A549 (cell line): ENCODE results near the gene NT5E. TPM values are rescaled to one million over a fixed set of nuclear protein-coding genes. Genes with fewer than 3 reads are reported as not detected.

Source experiments
- ATAC-seq, 2 experiments: fragments of 200-7000 bp in 1 of 2; fragments of >200 bp in 1 of 2; cut with Nextera tagmentation in 1 of 2; cut with Tn5 transposase in 1 of 2; 3 replicates each; pipeline versions ENCODE4 v1.8.0 to v1.9.1; 2018 to 2020; ENCODE audit warnings: mild to moderate bottlenecking in 1 of 2, moderate library complexity in 1 of 2
- CTCF ChIA-PET: fragments of 300-600 bp; sonication (Branson Sonifier 250); formaldehyde crosslinking; extraction: SDS; loops from one replicate; lab custom pipeline; 2021; ENCODE audit warnings: antibody characterized with exemption, inconsistent platforms; lab: Yijun Ruan, JAX
- POLR2A ChIA-PET: fragments of 350-600 bp; formaldehyde crosslinking; extraction: SDS; loops from one replicate; lab custom pipeline; 2021; ENCODE audit warnings: antibody characterized with exemption, inconsistent platforms; lab: Yijun Ruan, JAX
- DNase-seq, 2 experiments: peaks; one replicate each; pipeline versions ENCODE4 v3.0.0 to v3.0.0-alpha.2; 2011 to 2016; ENCODE audit warnings: low read depth in 1 of 2, low spot score in 1 of 2
- FAIRE-seq: peaks from 2 replicates; lab custom pipeline; 2011; peaks lifted over from hg19 to GRCh38; lab: Jason Lieb, UNC
- H3K27ac ChIP-seq, 2 experiments: fragments of >200 bp; sonication (Bioruptor Twin); formaldehyde crosslinking; 3 replicates each; pipeline ENCODE4 v1.5.1; 2016 to 2017
- H3K4me1 ChIP-seq: fragments of >200 bp; sonication (Bioruptor Twin); formaldehyde crosslinking; 3 replicates; pipeline ENCODE4 v1.6.1; 2016
- H3K4me2 ChIP-seq: fragments of >200 bp; sonication (Bioruptor Twin); formaldehyde crosslinking; 3 replicates; pipeline ENCODE4 v1.6.1; 2016
- H3K4me3 ChIP-seq: fragments of >200 bp; sonication (Bioruptor Twin); formaldehyde crosslinking; 3 replicates; pipeline ENCODE4 v1.5.1; 2016
- H3K9me3 ChIP-seq: fragments of >200 bp; sonication (Bioruptor Twin); formaldehyde crosslinking; 3 replicates; pipeline ENCODE4 v1.6.1; 2016
- BHLHE40 ChIP-seq: IDR thresholded peaks from 2 replicates; pipeline ENCODE4 v1.6.1; 2012; ENCODE audit warnings: low read depth, low read length, inconsistent platforms
- CBX2 ChIP-seq: fragments of 200-600 bp; sonication (generic); IDR thresholded peaks from 2 replicates; pipeline ENCODE4 v1.6.1; 2016; ENCODE audit warnings: low read depth, mild to moderate bottlenecking, borderline replicate concordance
- CBX8 ChIP-seq: fragments of 200-600 bp; sonication (generic); IDR thresholded peaks from 2 replicates; pipeline ENCODE4 v1.6.1; 2016
- CEBPB ChIP-seq, 2 experiments: fragments of >200 bp in 1 of 2; sonication (Bioruptor Twin) in 1 of 2; formaldehyde crosslinking in 1 of 2; IDR thresholded peaks; 2 replicates each; pipeline ENCODE4 v1.6.1; 2012 to 2016
- CHD4 ChIP-seq: fragments of 200-600 bp; sonication (generic); IDR thresholded peaks from 2 replicates; pipeline ENCODE4 v1.6.1; 2016; ENCODE audit warnings: antibody characterized with exemption, mild to moderate bottlenecking, borderline replicate concordance
- EHMT2 ChIP-seq: fragments of 200-600 bp; sonication (generic); IDR thresholded peaks from 2 replicates; pipeline ENCODE4 v1.6.1; 2016; ENCODE audit warnings: antibody characterized with exemption, low read depth, mild to moderate bottlenecking, moderate library complexity
- ELK1 ChIP-seq: fragments of 150-350 bp; IDR thresholded peaks from 2 replicates; pipeline ENCODE4 v1.6.1; 2014; ENCODE audit warnings: low read depth, mild to moderate bottlenecking, low read length
- EP300 ChIP-seq, 2 experiments: fragments of >200 bp; sonication (Bioruptor Twin); formaldehyde crosslinking; IDR thresholded peaks; 2 replicates in 1 of 2; 3 replicates in 1 of 2; pipeline ENCODE4 v1.6.1; 2016 to 2017
- FOSL2 ChIP-seq, 2 experiments: fragments of 450-650 bp in 1 of 2; fragments of >200 bp in 1 of 2; sonication (Bioruptor Twin) in 1 of 2; formaldehyde crosslinking; IDR thresholded peaks; 2 replicates each; pipeline versions ENCODE4 v1.5.0 to v1.6.1; 2016 to 2020; ENCODE audit warnings: mild to moderate bottlenecking in 1 of 2, moderate library complexity in 1 of 2
- FOXS1 ChIP-seq: fragments of 250-450 bp; sonication (Bioruptor Pico); IDR thresholded peaks from 2 replicates; pipeline ENCODE4 v1.5.0; 2020; ENCODE audit warnings: mild to moderate bottlenecking, moderate library complexity
- GATA3 ChIP-seq: IDR thresholded peaks from 2 replicates; pipeline ENCODE4 v1.6.1; 2012; ENCODE audit warnings: borderline replicate concordance
- HDAC2 ChIP-seq: fragments of 200-600 bp; sonication (generic); IDR thresholded peaks from 2 replicates; pipeline ENCODE4 v1.6.1; 2016
- HMGXB4 ChIP-seq: fragments of 250-450 bp; sonication (Bioruptor Pico); IDR thresholded peaks from 2 replicates; pipeline ENCODE4 v1.5.0; 2021; ENCODE audit warnings: mild to moderate bottlenecking, moderate library complexity, borderline replicate concordance
- HOXA7 ChIP-seq: fragments of 250-450 bp; sonication (Bioruptor Pico); IDR thresholded peaks from 2 replicates; pipeline ENCODE4 v1.5.0; 2020; ENCODE audit warnings: mild to moderate bottlenecking, moderate library complexity
- JUN ChIP-seq, 2 experiments: fragments of >200 bp; sonication (Bioruptor Twin); formaldehyde crosslinking; IDR thresholded peaks; 2 replicates in 1 of 2; 3 replicates in 1 of 2; pipeline ENCODE4 v1.6.1; 2016 to 2017
- JUNB ChIP-seq: fragments of >200 bp; sonication (Bioruptor Twin); formaldehyde crosslinking; IDR thresholded peaks from 2 replicates; pipeline ENCODE4 v1.6.1; 2016
- KDM1A ChIP-seq: fragments of 200-600 bp; sonication (generic); IDR thresholded peaks from 2 replicates; pipeline ENCODE4 v1.6.1; 2016; ENCODE audit warnings: low read depth, mild to moderate bottlenecking
- MAFK ChIP-seq: fragments of 450-650 bp; IDR thresholded peaks from 2 replicates; pipeline ENCODE4 v1.6.1; 2014; ENCODE audit not compliant: partially characterized antibody
- NFE2L2 ChIP-seq: fragments of 150-350 bp; conservative IDR thresholded peaks from 2 replicates; pipeline ENCODE4 v1.6.1; 2014; ENCODE audit warnings: low read length
- PHF8 ChIP-seq: fragments of 200-600 bp; sonication (generic); IDR thresholded peaks from 2 replicates; pipeline ENCODE4 v1.6.1; 2016; ENCODE audit warnings: low read depth, mild to moderate bottlenecking, antibody characterized with exemption, moderate library complexity, borderline replicate concordance
- POLR2A ChIP-seq: IDR thresholded peaks from 2 replicates; pipeline ENCODE4 v1.6.1; 2012; ENCODE audit warnings: mild to moderate bottlenecking, low read length
- RARB ChIP-seq: fragments of 250-450 bp; sonication (Bioruptor Pico); IDR thresholded peaks from 2 replicates; pipeline ENCODE4 v1.8.0; 2021; ENCODE audit warnings: mild to moderate bottlenecking, moderate library complexity
- RCOR1 ChIP-seq: fragments of 150-350 bp; IDR thresholded peaks from 2 replicates; pipeline ENCODE4 v1.6.1; 2014; ENCODE audit warnings: antibody characterized with exemption, low read length, low read depth
- RFX5 ChIP-seq: fragments of 450-650 bp; IDR thresholded peaks from 2 replicates; pipeline ENCODE4 v1.7.1; 2014; ENCODE audit warnings: antibody characterized with exemption, mild to moderate bottlenecking, moderate library complexity
- SREBF2 ChIP-seq: fragments of 450-650 bp; IDR thresholded peaks from 2 replicates; pipeline ENCODE4 v1.6.1; 2014; ENCODE audit warnings: mild to moderate bottlenecking, moderate library complexity
- TFCP2L1 ChIP-seq: fragments of 250-450 bp; sonication (Bioruptor Pico); IDR thresholded peaks from 2 replicates; pipeline ENCODE4 v1.5.0; 2021; ENCODE audit warnings: mild to moderate bottlenecking
- USF2 ChIP-seq: fragments of 450-650 bp; IDR thresholded peaks from 2 replicates; pipeline ENCODE4 v1.6.1; 2014; ENCODE audit warnings: antibody characterized with exemption
- ZC3H11A ChIP-seq: fragments of 450-650 bp; IDR thresholded peaks from 2 replicates; pipeline ENCODE4 v1.6.1; 2014; ENCODE audit warnings: antibody characterized with exemption, mild to moderate bottlenecking
- ZNF302 ChIP-seq: fragments of 250-450 bp; sonication (Bioruptor Pico); IDR thresholded peaks from 2 replicates; pipeline ENCODE4 v1.9.0; 2021; ENCODE audit warnings: inconsistent platforms, mild to moderate bottlenecking, moderate library complexity
- ZSCAN20 ChIP-seq: fragments of 250-450 bp; sonication (Bioruptor Pico); IDR thresholded peaks from 2 replicates; pipeline ENCODE4 v1.8.0; 2022; ENCODE audit warnings: mild to moderate bottlenecking, moderate library complexity
- WGBS: methylation state at CpG from one replicate; pipeline ENCODE4 v1.1.6; 2017; ENCODE audit errors: missing lambda C conversion rate; 5-methylcytosine and 5-hydroxymethylcytosine counted together
- polyA plus RNA-seq, 4 experiments: library from polyadenylated mRNA; depleted of rRNA in 3 of 4; stranded (reverse); fragments of >200 nt; fragmentation: RNase III in 1 of 4; extraction: RNeasy Plus Mini Kit Qiagen cat#74134 plus additional on column Dnase treatment in 1 of 4; gene quantifications; 2 replicates in 3 of 4; 3 replicates in 1 of 4; pipeline ENCODE4 v1.2.3, GENCODE V29; 2011 to 2017

The NT5E gene
- polyA plus RNA-seq, 2 of the 4 experiments (the other 2 are of a cell fraction) = 18.9 to 54.8 TPM

GRCh38 chr6:85462673-85463072 lies 12.8 kb downstream of the NT5E start:
- H3K4me1 ChIP-seq = peaks cover 81% of the 10 kb centered on the region
- POLR2A ChIA-PET = interaction anchor here (2.0 kb wide), 1 partner anchor 13 kb away, joined by 8 read pairs; the partner anchor contains the start of gene NT5E
- no peak overlapping the region; the same call in 2 of the 3 replicates for H3K4me2 ChIP-seq

GRCh38 chr6:85463621-85464259 lies 13.9 kb downstream of the NT5E start:
- H3K4me1 ChIP-seq = peaks cover 77% of the 10 kb centered on the region
- H3K9me3 ChIP-seq = no peaks in the 10 kb centered on the region
- peak; percentile 14 to 22; a peak in 2 of 6 replicates for ATAC-seq
- no peak overlapping the region for H3K4me3 ChIP-seq
- H3K4me2 ChIP-seq = peak overlapping the region; percentile 85
- CTCF ChIA-PET = interaction anchor here (1.0 to 3.5 kb wide), 8 partner anchors 13 to 109 kb away, joined by 3 to 17 read pairs (median 4); partner anchors contain the start of gene NT5E
- no peak for FAIRE-seq
- POLR2A ChIA-PET = interaction anchor here (1.3 to 2.0 kb wide), 3 partner anchors 14 to 102 kb away, joined by 4 to 8 read pairs (median 8); partner anchors contain the start of gene NT5E
- TF ChIP-seq JUN (IDR thresholded peaks at IDR 0.05) (no peak), ZNF302 (CRISPR knock-in tag) (no peak), SREBF2 (no peak), BHLHE40 (no peak), RCOR1 (no peak)
- peak overlapping the region; percentile 78 to 85 for H3K27ac ChIP-seq
- no peak for DNase-seq
- 35% methylated on average over 4 of the region's 4 CpGs for WGBS

More at GRCh38 chr6:85462673-85463072, 12.8 kb downstream of the NT5E start:
- FAIRE-seq = no peak
- peak overlapping the region in 1 of 2 experiments; percentile 85; a peak in 2 of 6 replicates for H3K27ac ChIP-seq
- CTCF ChIA-PET = interaction anchor here (1.0 to 3.5 kb wide), 7 partner anchors 12 to 108 kb away, joined by 3 to 17 read pairs (median 3); partner anchors contain the start of gene NT5E
- no peak overlapping the region for H3K4me3 ChIP-seq
- TF ChIP-seq NFE2L2 = no peak
- DNase-seq = no peak
- no peaks in the 10 kb centered on the region for H3K9me3 ChIP-seq
- WGBS = 81% methylated on average over 2 of the region's 2 CpGs
- ATAC-seq = no peak

GRCh38 chr6:85464260-85464644 lies 14.4 kb downstream of the NT5E start:
- Histone ChIP-seq H3K4me3 (0 out of 3 replicates have a peak overlapping the region, but pooled peaks have one; percentile 14), H3K4me1 (peaks cover 73% of the 10 kb centered on the region), H3K9me3 (no peaks in the 10 kb centered on the region), H3K27ac (peak overlapping the region; percentile 78 to 85), H3K4me2 (peak overlapping the region; percentile 85)
- peak; percentile 17 to 58 for DNase-seq
- no peak for FAIRE-seq
- POLR2A ChIA-PET = interaction anchor here (1.3 to 2.0 kb wide), 3 partner anchors 15 to 103 kb away, joined by 4 to 8 read pairs (median 8); partner anchors contain the start of gene NT5E
- TF ChIP-seq RCOR1 (no peak), HMGXB4 (CRISPR knock-in tag) (no peak), USF2 (no peak), ZSCAN20 (CRISPR knock-in tag) (no peak), RARB (CRISPR knock-in tag) (no peak), FOXS1 (CRISPR knock-in tag) (no peak), CBX2 (no peak), HOXA7 (no peak), CBX8 (no peak), ELK1 (no peak), HDAC2 (no peak), CEBPB (IDR thresholded peaks at IDR 0.05) (no peak), ZC3H11A (no peak), RFX5 (no peak), KDM1A (no peak), JUNB (peak; percentile 24; the same call in 1 of the 2 replicates), FOSL2 (IDR thresholded peaks at IDR 0.05) (no peak), FOSL2 (CRISPR knock-in tag; IDR thresholded peaks at IDR 0.05) (peak; percentile 56), POLR2A (no peak), GATA3 (no peak), TFCP2L1 (CRISPR knock-in tag) (no peak), EHMT2 (no peak), MAFK (peak; percentile 22), CHD4 (no peak), EP300 (IDR thresholded peaks at IDR 0.05) (no peak), PHF8 (no peak)
- CTCF ChIA-PET = interaction anchor here (1.0 to 3.5 kb wide), 6 partner anchors 14 to 109 kb away, joined by 3 to 17 read pairs (median 5); no protein-coding TSS in a partner anchor
- 10% methylated on average over 4 of the region's 4 CpGs for WGBS
- ATAC-seq = peak; percentile 73 to 79
